Ishikawa (cell line): ENCODE results near the gene TCEANC.

Source experiments
- CEBPB ChIP-seq: IDR thresholded peaks from 2 replicates; pipeline ENCODE4 v1.6.1; 2012
- CREB1 ChIP-seq: IDR thresholded peaks from 2 replicates; pipeline ENCODE4 v1.6.1; 2012; ENCODE audit warnings: low read depth
- EGR1 ChIP-seq: IDR thresholded peaks from 2 replicates; pipeline ENCODE4 v1.6.1; 2012
- EP300 ChIP-seq: IDR thresholded peaks from 2 replicates; pipeline ENCODE4 v1.6.1; 2012; ENCODE audit warnings: borderline replicate concordance
- FOXM1 ChIP-seq: IDR thresholded peaks from 2 replicates; pipeline ENCODE4 v1.6.1; 2012; ENCODE audit warnings: low read depth, borderline replicate concordance
- RAD21 ChIP-seq: IDR thresholded peaks from 2 replicates; pipeline ENCODE4 v1.6.1; 2012; ENCODE audit warnings: low read depth
- TAF1 ChIP-seq: IDR thresholded peaks from 2 replicates; pipeline ENCODE4 v1.6.1; 2012; ENCODE audit warnings: low read depth, mild to moderate bottlenecking
- TCF12 ChIP-seq: IDR thresholded peaks from 2 replicates; pipeline ENCODE4 v1.6.1; 2012; ENCODE audit warnings: low read depth
- TEAD4 ChIP-seq: IDR thresholded peaks from 2 replicates; pipeline ENCODE4 v1.6.1; 2012
- USF1 ChIP-seq: IDR thresholded peaks from 2 replicates; pipeline ENCODE4 v1.6.1; 2012
- TF ChIP-seq, protein P1 (sequence below): IDR thresholded peaks from 2 replicates; pipeline ENCODE4 v1.6.1; 2012

GRCh38 chrX:13687203-13687602, 34.3 kb downstream of the TCEANC start:
- no peak for TF ChIP-seq EGR1
- TF ChIP-seq, protein P1, sequence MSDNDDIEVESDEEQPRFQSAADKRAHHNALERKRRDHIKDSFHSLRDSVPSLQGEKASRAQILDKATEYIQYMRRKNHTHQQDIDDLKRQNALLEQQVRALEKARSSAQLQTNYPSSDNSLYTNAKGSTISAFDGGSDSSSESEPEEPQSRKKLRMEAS = no peak
- no peak for TF ChIP-seq TCF12
- TF ChIP-seq CREB1 = no peak
- TF ChIP-seq TEAD4 = no peak
- TF ChIP-seq TAF1 = no peak
- TF ChIP-seq USF1 = no peak
- no peak for TF ChIP-seq FOXM1
- no peak for TF ChIP-seq EP300
- no peak for TF ChIP-seq CEBPB
- TF ChIP-seq RAD21 = no peak
